Measurements from ENCODE around the gene PHF21B.

- no peak for TF ChIP-seq CTCF (IDR thresholded peaks at IDR 0.05)
- no peak for TF ChIP-seq ZFX (IDR thresholded peaks at IDR 0.05; ENCODE audit: borderline replicate concordance)
Observed at GRCh38 chr22:44940130-44940529, 69.7 kb downstream of the PHF21B start.
